Breast epithelium (tissue), 4 donors: ENCODE results near the gene HEATR1. TPM values are rescaled to one million over a fixed set of nuclear protein-coding genes. Genes with fewer than 3 reads are reported as not detected.

Source experiments
- DNase-seq, 2 donors: peaks; one replicate each; pipeline ENCODE4 v3.0.0-alpha.2; 2019; ENCODE audit warnings: low spot score in 2 of 2
- H3K27ac ChIP-seq, 2 donors: fragments of 200-600 bp; sonication (generic) in 1 of 2; one replicate each; pipeline ENCODE4 v1.5.1; 2016 to 2019; ENCODE audit warnings: mild to moderate bottlenecking in 1 of 2
- H3K27me3 ChIP-seq, 2 donors: fragments of 200-600 bp; sonication (generic) in 1 of 2; one replicate each; pipeline versions ENCODE4 v1.5.1 to v1.6.0; 2017 to 2019; ENCODE audit warnings: control low read depth in 1 of 2, mild to moderate bottlenecking in 1 of 2
- H3K36me3 ChIP-seq: fragments of 200-600 bp; one replicate; pipeline ENCODE4 v1.5.1; 2019
- H3K4me1 ChIP-seq, 2 donors: fragments of 200-600 bp; sonication (generic); one replicate each; pipeline ENCODE4 v1.5.1; 2016 to 2019; ENCODE audit warnings: control low read depth in 1 of 2
- H3K4me3 ChIP-seq, 3 donors: fragments of 200-600 bp; sonication (generic); 1 replicate in 2 of 3; 2 replicates in 1 of 3; pipeline ENCODE4 v1.5.1; 2016 to 2019; ENCODE audit warnings: mild to moderate bottlenecking in 3 of 3, moderate library complexity in 2 of 3
- H3K9me3 ChIP-seq, 2 donors: fragments of 200-600 bp; sonication (generic) in 1 of 2; one replicate each; pipeline ENCODE4 v1.5.1; 2016 to 2019; ENCODE audit warnings: control low read depth in 1 of 2
- CTCF ChIP-seq, 3 donors: fragments of 450-650 bp; IDR thresholded peaks; one replicate each; pipeline ENCODE4 v1.5.1; 2016 to 2017; ENCODE audit warnings: antibody characterized with exemption in 3 of 3, mild to moderate bottlenecking in 3 of 3, moderate library complexity in 3 of 3
- POLR2A ChIP-seq: fragments of 450-650 bp; IDR thresholded peaks from one replicate; pipeline ENCODE4 v1.6.1; 2016; ENCODE audit warnings: antibody characterized with exemption, mild to moderate bottlenecking, moderate library complexity
- POLR2AphosphoS5 ChIP-seq, 3 donors: sonication (generic); formaldehyde crosslinking; IDR thresholded peaks; one replicate each; pipeline ENCODE4 v1.6.1; 2017; ENCODE audit warnings: antibody characterized with exemption in 3 of 3
- intact Hi-C: fragments of 100-400 bp; cut with DNase I; formaldehyde crosslinking; loops from one replicate; pipeline ENCODE4 v1.15.1; 2023; ENCODE audit warnings: low total_unique reads
- total RNA-seq, 3 donors: library from RNA; depleted of rRNA; stranded (reverse); fragments of >200 nt; gene quantifications; one replicate each; pipeline ENCODE4 v1.1.0, GENCODE V29; 2016

HEATR1 gene
- total RNA-seq, 3 donors from 2014 or later, result 23.7 to 32.3 (median 30.5) TPM

GRCh38 chr1:236636017-236636416 lies 31.7 kb upstream of the HEATR1 start:
- no peak for DNase-seq
- H3K9me3 ChIP-seq, result no peaks in the 10 kb centered on the region
- no peak overlapping the region for H3K27ac ChIP-seq
- no peak for TF ChIP-seq POLR2A
- TF ChIP-seq CTCF (IDR thresholded peaks at IDR 0.05), result no peak
- no peak for TF ChIP-seq POLR2AphosphoS5 (IDR thresholded peaks at IDR 0.05)
- intact Hi-C loops, result no loop called here
- no peaks in the 10 kb centered on the region for H3K4me1 ChIP-seq
- H3K27me3 ChIP-seq, result peaks cover 0 to 20% of the 10 kb centered on the region in 2 donors
- no peaks in the 10 kb centered on the region for H3K36me3 ChIP-seq
- no peak overlapping the region for H3K4me3 ChIP-seq

GRCh38 chr1:236627727-236628408 lies 23.6 kb upstream of the HEATR1 start:
- H3K36me3 ChIP-seq, result no peaks in the 10 kb centered on the region
- no peak overlapping the region for H3K4me3 ChIP-seq
- H3K4me1 ChIP-seq, result no peaks in the 10 kb centered on the region
- no peak overlapping the region for H3K27ac ChIP-seq
- TF ChIP-seq POLR2AphosphoS5 (IDR thresholded peaks at IDR 0.05) (no peak), POLR2A (no peak), CTCF (IDR thresholded peaks at IDR 0.05) (no peak)
- DNase-seq, result no peak
- intact Hi-C loops, result no loop called here
- H3K27me3 ChIP-seq, result peaks cover 0 to 5% of the 10 kb centered on the region in 2 donors
- peaks cover 0 to 8% of the 10 kb centered on the region in 2 donors for H3K9me3 ChIP-seq

- DNase-seq, result no peak
- H3K27me3 ChIP-seq, result peaks cover 0 to 5% of the 10 kb centered on the region in 2 donors
- intact Hi-C loops, result no loop called here
- H3K4me3 ChIP-seq, result no peak overlapping the region
- no peak for TF ChIP-seq POLR2AphosphoS5 (IDR thresholded peaks at IDR 0.05)
- TF ChIP-seq POLR2A, result no peak
- TF ChIP-seq CTCF (IDR thresholded peaks at IDR 0.05), result no peak
- H3K36me3 ChIP-seq, result no peaks in the 10 kb centered on the region
- H3K27ac ChIP-seq, result no peak overlapping the region
- H3K4me1 ChIP-seq, result no peaks in the 10 kb centered on the region
- peaks cover 6 to 19% of the 10 kb centered on the region in 2 donors for H3K9me3 ChIP-seq
These were observed 19.3 kb upstream of the HEATR1 start for GRCh38 chr1:236623371-236624166.

- Histone ChIP-seq H3K27me3 (no peaks in the 10 kb centered on the region), H3K27ac (no peak overlapping the region), H3K36me3 (no peaks in the 10 kb centered on the region), H3K4me1 (no peaks in the 10 kb centered on the region), H3K9me3 (peaks cover 6 to 19% of the 10 kb centered on the region in 2 donors), H3K4me3 (no peak overlapping the region)
- intact Hi-C loops, result no loop called here
- TF ChIP-seq POLR2AphosphoS5 (IDR thresholded peaks at IDR 0.05), result no peak
- TF ChIP-seq POLR2A, result no peak
- TF ChIP-seq CTCF (IDR thresholded peaks at IDR 0.05), result no peak
- no peak for DNase-seq
These were observed 18.1 kb upstream of the HEATR1 start for GRCh38 chr1:236622407-236622806.

GRCh38 chr1:236619398-236619797 lies 15.1 kb upstream of the HEATR1 start:
- Histone ChIP-seq H3K9me3 (peaks cover 6 to 19% of the 10 kb centered on the region in 2 donors), H3K36me3 (no peaks in the 10 kb centered on the region), H3K4me1 (no peaks in the 10 kb centered on the region), H3K27me3 (no peaks in the 10 kb centered on the region), H3K27ac (no peak overlapping the region), H3K4me3 (no peak overlapping the region)
- intact Hi-C loops, result no loop called here
- no peak for DNase-seq
- TF ChIP-seq CTCF (IDR thresholded peaks at IDR 0.05) (no peak), POLR2AphosphoS5 (IDR thresholded peaks at IDR 0.05) (no peak), POLR2A (no peak)
